ENCODE results near the gene CMC2. TPM values are rescaled to one million over a fixed set of nuclear protein-coding genes. Genes with fewer than 3 reads are reported as not detected.

Gene CMC2
- total RNA-seq, 3 donors from 2014 or later: 27.5 to 38.5 (median 31.5) TPM

DNA sequence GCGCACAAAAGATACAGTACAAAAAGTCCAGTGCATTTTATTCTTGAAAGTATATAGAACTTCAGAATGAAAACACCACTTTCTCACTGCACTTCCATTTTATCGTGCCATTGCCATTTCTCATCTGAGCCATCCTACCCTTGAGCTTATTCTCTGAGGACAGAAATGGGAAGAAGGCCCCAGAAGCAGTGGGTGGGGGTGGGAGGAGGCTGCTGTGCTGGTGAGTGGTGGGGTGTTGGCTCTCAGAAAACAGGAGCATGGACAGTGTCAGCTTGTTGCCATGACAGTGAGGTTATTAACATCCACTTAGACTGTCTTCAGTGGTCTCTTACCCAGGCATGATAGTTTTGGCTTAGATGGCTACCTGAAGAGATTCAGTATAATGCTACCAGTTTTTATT is 33.4 kb upstream of the CMC2 start:
- H3K9me3 ChIP-seq: no peaks in the 10 kb centered on the region
- no peak overlapping the region for H3K4me3 ChIP-seq
- TF ChIP-seq POLR2AphosphoS5 (IDR thresholded peaks at IDR 0.05): no peak
- TF ChIP-seq POLR2A (IDR thresholded peaks at IDR 0.05): no peak
- H3K27me3 ChIP-seq: no peaks in the 10 kb centered on the region
- intact Hi-C loops (cut with DNase I; ENCODE audit: low total_unique reads): no loop called here
- H3K36me3 ChIP-seq: no peaks in the 10 kb centered on the region
- no peaks in the 10 kb centered on the region for H3K4me1 ChIP-seq
- H3K27ac ChIP-seq: no peak overlapping the region
- no peak for DNase-seq (ENCODE audit: low spot score in 2 of 2)

DNA sequence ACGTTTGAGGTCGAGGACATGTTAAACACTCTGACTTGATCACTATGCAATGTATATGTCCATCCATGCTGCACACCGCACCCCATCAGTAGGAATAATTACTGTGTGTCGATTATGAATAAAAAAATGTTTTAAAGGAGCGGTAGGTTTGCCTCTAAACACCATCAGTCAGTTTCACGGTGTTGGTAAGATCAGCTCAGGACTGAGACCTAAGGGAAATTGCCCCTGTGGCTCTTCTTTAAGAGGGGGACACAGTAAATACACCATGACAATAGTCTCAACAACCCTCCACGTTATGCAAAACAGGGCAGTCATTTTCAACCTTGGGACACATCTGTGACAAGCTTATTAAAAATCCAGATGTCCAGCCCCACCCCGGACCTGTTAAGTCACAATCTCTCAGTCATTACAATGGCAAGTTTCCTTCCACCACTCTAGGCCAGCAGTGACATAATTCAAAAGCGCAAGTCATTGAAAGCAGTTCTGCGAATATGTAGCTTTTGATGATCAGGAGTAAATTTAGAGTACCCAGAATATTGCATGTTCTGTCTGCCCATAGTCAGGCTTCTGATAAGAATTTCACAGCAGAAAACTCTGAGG is 30.2 kb upstream of the CMC2 start:
- Histone ChIP-seq H3K4me3 (peak overlapping the region; percentile 75 to 92 (median 83)), H3K27me3 (no peaks in the 10 kb centered on the region), H3K9me3 (no peaks in the 10 kb centered on the region), H3K36me3 (no peaks in the 10 kb centered on the region), H3K27ac (peak overlapping the region in 1 of 2 donors; percentile 20), H3K4me1 (no peaks in the 10 kb centered on the region)
- DNase-seq (ENCODE audit: low spot score in 2 of 2): no peak
- TF ChIP-seq, protein P1, sequence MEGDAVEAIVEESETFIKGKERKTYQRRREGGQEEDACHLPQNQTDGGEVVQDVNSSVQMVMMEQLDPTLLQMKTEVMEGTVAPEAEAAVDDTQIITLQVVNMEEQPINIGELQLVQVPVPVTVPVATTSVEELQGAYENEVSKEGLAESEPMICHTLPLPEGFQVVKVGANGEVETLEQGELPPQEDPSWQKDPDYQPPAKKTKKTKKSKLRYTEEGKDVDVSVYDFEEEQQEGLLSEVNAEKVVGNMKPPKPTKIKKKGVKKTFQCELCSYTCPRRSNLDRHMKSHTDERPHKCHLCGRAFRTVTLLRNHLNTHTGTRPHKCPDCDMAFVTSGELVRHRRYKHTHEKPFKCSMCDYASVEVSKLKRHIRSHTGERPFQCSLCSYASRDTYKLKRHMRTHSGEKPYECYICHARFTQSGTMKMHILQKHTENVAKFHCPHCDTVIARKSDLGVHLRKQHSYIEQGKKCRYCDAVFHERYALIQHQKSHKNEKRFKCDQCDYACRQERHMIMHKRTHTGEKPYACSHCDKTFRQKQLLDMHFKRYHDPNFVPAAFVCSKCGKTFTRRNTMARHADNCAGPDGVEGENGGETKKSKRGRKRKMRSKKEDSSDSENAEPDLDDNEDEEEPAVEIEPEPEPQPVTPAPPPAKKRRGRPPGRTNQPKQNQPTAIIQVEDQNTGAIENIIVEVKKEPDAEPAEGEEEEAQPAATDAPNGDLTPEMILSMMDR (IDR thresholded peaks at IDR 0.05): no peak
- TF ChIP-seq POLR2A (IDR thresholded peaks at IDR 0.05) (no peak), POLR2AphosphoS5 (IDR thresholded peaks at IDR 0.05) (no peak)
- intact Hi-C loops (cut with DNase I; ENCODE audit: low total_unique reads): no loop called here

DNA sequence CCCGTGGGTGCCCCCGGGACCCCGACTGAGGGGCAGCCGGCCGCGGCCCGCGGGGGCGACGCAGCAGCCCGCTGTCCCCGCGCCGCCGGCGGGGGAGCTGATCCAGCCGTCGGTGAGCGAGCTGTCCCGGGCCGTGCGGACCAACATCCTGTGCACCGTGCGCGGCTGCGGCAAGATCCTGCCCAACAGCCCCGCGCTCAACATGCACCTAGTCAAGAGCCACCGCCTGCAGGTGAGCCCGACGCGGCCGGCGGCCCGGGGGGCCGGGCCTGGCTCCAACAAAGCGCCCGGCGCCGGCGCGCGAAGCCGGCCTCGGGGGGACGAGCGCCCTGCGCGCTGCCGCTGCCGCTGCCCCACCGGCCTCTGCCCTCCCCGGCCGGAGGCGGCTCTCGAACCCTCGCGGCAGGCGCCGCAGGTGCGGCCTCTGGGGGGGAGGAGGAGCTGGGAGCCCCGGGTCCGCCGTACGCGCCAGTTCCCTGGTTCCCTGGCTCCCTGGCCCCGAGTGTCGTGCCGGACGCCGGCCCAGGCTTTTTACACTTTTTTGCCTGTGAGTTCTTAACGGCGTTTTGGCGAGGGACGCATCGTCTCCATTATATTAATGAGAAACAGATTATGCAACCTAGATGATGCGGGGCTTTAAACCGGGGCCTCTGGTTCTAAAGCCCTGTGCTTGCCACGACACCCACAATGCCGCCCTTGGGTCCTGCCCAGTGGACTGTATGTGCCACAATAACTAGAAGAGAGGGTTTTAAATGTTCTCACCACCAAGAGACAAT is 29.5 kb upstream of the CMC2 start:
- H3K27ac ChIP-seq: peak overlapping the region; percentile 68 to 88
- no peaks in the 10 kb centered on the region for H3K9me3 ChIP-seq
- intact Hi-C loops (cut with DNase I; ENCODE audit: low total_unique reads): no loop called here

DNA sequence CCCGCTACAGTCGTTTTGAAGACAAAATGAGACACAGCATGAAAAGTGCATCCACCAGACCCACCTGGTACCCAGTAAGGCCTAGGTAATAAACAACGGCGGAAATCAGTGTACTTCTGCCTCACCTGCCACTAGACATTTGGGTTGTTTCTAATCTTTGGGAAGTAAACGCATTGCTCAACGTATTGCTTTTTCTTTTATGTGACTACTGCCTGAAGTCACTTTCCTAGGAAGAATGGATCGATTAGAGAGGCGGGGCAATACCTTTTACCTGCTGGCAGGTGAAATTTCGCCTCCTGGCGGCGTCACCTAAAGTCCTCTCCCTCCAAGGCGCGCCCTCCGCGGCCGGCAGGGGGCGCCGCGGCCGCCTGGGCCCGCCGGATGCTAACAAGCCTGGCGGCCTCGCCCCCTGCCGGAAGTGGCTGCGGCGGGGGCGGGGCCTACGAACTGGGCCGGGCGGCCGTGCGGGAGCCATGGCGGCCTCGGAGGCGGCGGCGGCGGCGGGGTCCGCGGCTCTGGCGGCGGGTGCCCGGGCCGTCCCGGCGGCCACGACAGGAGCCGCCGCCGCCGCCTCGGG is 28.8 kb upstream of the CMC2 start, which contains the start of gene ATMIN:
Gene ATMIN (plus strand): TSS at position 445 of the 577 bp plus-strand sequence. CDS start 29 bp downstream, at position 474.
- H3K4me3 ChIP-seq: peak within 1 kb of the TSS; percentile 75 to 92 (median 83)
- intact Hi-C loops (cut with DNase I; ENCODE audit: low total_unique reads): no loop called here
- TF ChIP-seq POLR2AphosphoS5 (IDR thresholded peaks at IDR 0.05): peak in 1 of 3 donors; percentile 21
- TF ChIP-seq, protein P1 (IDR thresholded peaks at IDR 0.05): peak; percentile 74 to 99 (median 90)
- no peak for TF ChIP-seq POLR2A (IDR thresholded peaks at IDR 0.05)
- no peaks in the 10 kb centered on the region for H3K4me1 ChIP-seq
- DNase-seq (ENCODE audit: low spot score in 2 of 2): peak; percentile 79 to 81
- H3K27ac ChIP-seq: peak within 1 kb of the TSS; percentile 68 to 88
- H3K9me3 ChIP-seq: no peaks in the 10 kb centered on the region
- no peaks in the 10 kb centered on the region for H3K36me3 ChIP-seq
- no peaks in the 10 kb centered on the region for H3K27me3 ChIP-seq

More for the DNA sequence above, 29.5 kb upstream of the CMC2 start:
- Histone ChIP-seq H3K4me1 (no peaks in the 10 kb centered on the region), H3K36me3 (no peaks in the 10 kb centered on the region), H3K4me3 (peak overlapping the region; percentile 75 to 92 (median 83)), H3K27me3 (no peaks in the 10 kb centered on the region)
- TF ChIP-seq, protein P1 (IDR thresholded peaks at IDR 0.05): no peak
- TF ChIP-seq POLR2AphosphoS5 (IDR thresholded peaks at IDR 0.05): no peak
- no peak for TF ChIP-seq POLR2A (IDR thresholded peaks at IDR 0.05)
- no peak for DNase-seq (ENCODE audit: low spot score in 2 of 2)

DNA sequence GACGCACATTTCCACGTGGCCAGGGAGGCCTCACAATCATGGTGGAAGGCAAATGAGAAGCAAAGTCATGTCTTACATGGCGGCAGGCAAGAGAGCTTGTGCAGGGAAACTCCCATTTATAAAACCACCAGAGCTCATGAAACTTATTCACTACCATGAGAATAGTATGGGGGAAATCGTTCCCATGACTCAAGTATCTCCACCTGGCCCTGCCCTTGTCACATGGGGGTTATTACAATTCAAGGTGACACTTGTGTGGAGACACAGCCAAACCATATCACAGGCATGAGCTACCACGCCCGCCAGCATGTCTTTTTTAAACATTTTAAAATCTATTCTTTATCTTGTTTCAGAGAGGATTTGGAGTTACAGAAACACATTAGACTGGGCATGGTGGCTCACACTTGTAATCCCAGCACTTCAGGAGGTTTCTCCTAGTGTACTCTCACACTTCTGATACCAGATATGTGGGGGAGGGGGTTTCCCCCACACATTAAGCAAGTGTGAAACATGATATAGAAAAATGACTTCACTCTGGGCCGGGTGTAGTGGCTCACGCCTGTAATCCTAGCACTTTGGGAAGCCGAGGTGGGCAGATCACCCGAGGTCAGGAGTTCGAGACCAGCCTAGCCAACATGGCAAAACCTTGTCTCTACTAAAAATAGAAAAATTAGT is 23.4 kb upstream of the CMC2 start:
- no peaks in the 10 kb centered on the region for H3K9me3 ChIP-seq
- intact Hi-C loops (cut with DNase I; ENCODE audit: low total_unique reads): no loop called here
- no peaks in the 10 kb centered on the region for H3K27me3 ChIP-seq
- H3K27ac ChIP-seq: no peak overlapping the region
- H3K4me3 ChIP-seq: no peak overlapping the region
- TF ChIP-seq POLR2A (IDR thresholded peaks at IDR 0.05) (no peak), POLR2AphosphoS5 (IDR thresholded peaks at IDR 0.05) (no peak)
- TF ChIP-seq, protein P1 (IDR thresholded peaks at IDR 0.05): no peak
- no peak for DNase-seq (ENCODE audit: low spot score in 2 of 2)
- no peaks in the 10 kb centered on the region for H3K36me3 ChIP-seq
- no peaks in the 10 kb centered on the region for H3K4me1 ChIP-seq

All from breast epithelium (tissue), 4 donors.